K562 (cell line): ENCODE measurements around the gene U2AF1L4. TPM values are rescaled to one million over a fixed set of nuclear protein-coding genes. Genes with fewer than 3 reads are reported as not detected.
A peak's percentile ranks its signal among the peaks of the same experiment; 100 is the strongest.

Source experiments
- ATAC-seq: fragments of 200-7000 bp; cut with Tn5 transposase; 3 replicates; pipeline ENCODE4 v1.9.1; 2020; ENCODE audit warnings: moderate library complexity
- BruUV-seq: library from RNA; stranded (reverse); fragments of 400-500 nt; replicated peaks from 2 replicates; lab custom pipeline; 2021; lab: Mats Ljungman, UMichigan
- CTCF ChIA-PET: fragments of 300-600 bp; formaldehyde crosslinking; extraction: SDS; loops from one replicate; lab custom pipeline; 2021; ENCODE audit warnings: low intra/inter-chr PET ratio; lab: Yijun Ruan, JAX
- POLR2A ChIA-PET: fragments of 300-600, 350-650 bp; sonication (Branson Sonifier 250); formaldehyde crosslinking; extraction: SDS; loops from one replicate; lab custom pipeline; 2021; ENCODE audit warnings: antibody characterized with exemption, inconsistent platforms; lab: Yijun Ruan, JAX
- DNase-seq, 4 experiments: peaks; one replicate each; pipeline versions ENCODE4 v3.0.0 to v3.0.0-alpha.2; 2011 to 2018; ENCODE audit warnings: low spot score in 3 of 4, mixed read lengths in 3 of 4; ENCODE audit errors: extremely low read depth in 1 of 4
- FAIRE-seq: peaks from 2 replicates; lab custom pipeline; 2011; peaks lifted over from hg19 to GRCh38; lab: Jason Lieb, UNC
- H2AFZ ChIP-seq: 2 replicates; pipeline ENCODE4 v1.6.0; 2011; ENCODE audit warnings: low read depth, low read length, control low read depth, inconsistent platforms
- H3K27ac ChIP-seq: fragments of 200-600 bp; 3 replicates; pipeline ENCODE4 v1.8.0; 2011; ENCODE audit warnings: low read depth, mild to moderate bottlenecking, control low read depth, inconsistent platforms, low read length, moderate library complexity, mixed read lengths; ENCODE audit errors: extremely low read depth
- H3K27me3 ChIP-seq, 2 experiments: fragments of 300-600 bp in 1 of 2; 2 replicates in 1 of 2; 3 replicates in 1 of 2; pipeline versions ENCODE4 v1.6.0 to v1.8.0; 2011; ENCODE audit warnings: inconsistent platforms in 2 of 2, low read length in 2 of 2, mild to moderate bottlenecking in 1 of 2, mixed read lengths in 1 of 2, moderate library complexity in 1 of 2; ENCODE audit not compliant: control insufficient read depth in 2 of 2, insufficient read depth in 2 of 2
- H3K36me3 ChIP-seq: fragments of 300-600 bp; 3 replicates; pipeline ENCODE4 v1.8.0; 2011; ENCODE audit warnings: mild to moderate bottlenecking, low read length, inconsistent platforms; ENCODE audit not compliant: control insufficient read depth, insufficient read depth
- H3K4me1 ChIP-seq, 2 experiments: fragments of 200-600 bp in 1 of 2; replicated peaks in 1 of 2; 2 replicates in 1 of 2; 3 replicates in 1 of 2; pipeline versions ENCODE4 v1.5.1 to v1.8.0; 2011; ENCODE audit warnings: inconsistent platforms in 2 of 2, low read length in 2 of 2, mild to moderate bottlenecking in 1 of 2, mixed read lengths in 1 of 2, moderate library complexity in 1 of 2; ENCODE audit not compliant: control insufficient read depth in 2 of 2, insufficient read depth in 2 of 2
- H3K4me2 ChIP-seq: 2 replicates; pipeline ENCODE4 v1.6.1; 2011; ENCODE audit warnings: low read length, control low read depth, inconsistent platforms, mixed read lengths; ENCODE audit not compliant: insufficient read depth
- H3K4me3 ChIP-seq: fragments of 200-600 bp; sonication (generic), shearing (Covaris generic); 2 replicates; pipeline ENCODE4 v1.5.1; 2016; ENCODE audit warnings: control low read depth, inconsistent platforms
- H3K79me2 ChIP-seq: fragments of 200-600 bp; 3 replicates; pipeline ENCODE4 v1.8.0; 2011; ENCODE audit warnings: low read length, inconsistent platforms; ENCODE audit not compliant: control insufficient read depth, insufficient read depth
- H3K9ac ChIP-seq, 2 experiments: 2 replicates each; pipeline versions ENCODE4 v1.6.0 to v1.6.1; 2011; ENCODE audit warnings: low read depth in 2 of 2, low read length in 2 of 2, control low read depth in 1 of 2, inconsistent platforms in 1 of 2, mild to moderate bottlenecking in 1 of 2, mixed read lengths in 1 of 2; ENCODE audit not compliant: insufficient read depth in 1 of 2
- H3K9me1 ChIP-seq: one replicate; pipeline ENCODE4 v1.6.0; 2011; ENCODE audit warnings: inconsistent platforms, mild to moderate bottlenecking, low read length, moderate library complexity; ENCODE audit not compliant: control insufficient read depth, insufficient read depth
- H3K9me3 ChIP-seq: replicated peaks from 2 replicates; pipeline ENCODE4 v1.5.1; 2011; ENCODE audit warnings: low read depth, low read length, inconsistent platforms; ENCODE audit not compliant: control insufficient read depth, insufficient read depth
- H4K20me1 ChIP-seq: replicated peaks from 2 replicates; pipeline ENCODE4 v1.6.1; 2011; ENCODE audit warnings: low read length, inconsistent platforms, mixed read lengths; ENCODE audit not compliant: control insufficient read depth, insufficient read depth
- FOS ChIP-seq: IDR thresholded peaks from 3 replicates; pipeline ENCODE4 v1.6.1; 2011; ENCODE audit not compliant: insufficient read length; ENCODE audit errors: extremely low read depth
- IRF2 ChIP-seq: sonication (generic); formaldehyde crosslinking; IDR thresholded peaks from 2 replicates; pipeline ENCODE4 v1.8.1; 2022; ENCODE audit warnings: mild to moderate bottlenecking, missing genetic modification reagents
- KAT8 ChIP-seq: fragments of 450-650 bp; IDR thresholded peaks from 2 replicates; pipeline ENCODE4 v1.6.1; 2016; ENCODE audit warnings: low read depth, mild to moderate bottlenecking
- MAX ChIP-seq: sonication (generic); formaldehyde crosslinking; IDR thresholded peaks from 2 replicates; pipeline ENCODE4 v1.9.0; 2022; ENCODE audit warnings: mild to moderate bottlenecking, missing genetic modification reagents
- RAD21 ChIP-seq, 2 experiments: fragments of 250-450 bp in 1 of 2; fragments of 450-650 bp in 1 of 2; sonication (Bioruptor Pico) in 1 of 2; formaldehyde crosslinking in 1 of 2; IDR thresholded peaks in 1 of 2; conservative IDR thresholded peaks in 1 of 2; 2 replicates each; pipeline versions ENCODE4 v1.4.0 to v1.8.0; 2020 to 2022; ENCODE audit warnings: mild to moderate bottlenecking in 2 of 2, moderate library complexity in 1 of 2
- RAD51 ChIP-seq: fragments of 450-650 bp; IDR thresholded peaks from 2 replicates; pipeline ENCODE4 v1.7.1; 2016; ENCODE audit warnings: low read depth, mild to moderate bottlenecking, borderline replicate concordance
- SRF ChIP-seq, 2 experiments: fragments of 250-450, 450-650 bp in 1 of 2; sonication (Bioruptor Pico) in 1 of 2; sonication (generic) in 1 of 2; formaldehyde crosslinking; IDR thresholded peaks; 2 replicates each; pipeline versions ENCODE4 v1.5.0 to v1.5.1; 2020 to 2022; ENCODE audit warnings: mild to moderate bottlenecking in 1 of 2, missing genetic modification reagents in 1 of 2
- TEAD1 ChIP-seq, 2 experiments: fragments of 450-650 bp in 1 of 2; sonication (generic) in 1 of 2; formaldehyde crosslinking; IDR thresholded peaks; 2 replicates each; pipeline versions ENCODE4 v1.4.0 to v1.8.0; 2020 to 2022; ENCODE audit warnings: mild to moderate bottlenecking in 2 of 2, missing genetic modification reagents in 1 of 2
- TEAD4 ChIP-seq, 2 experiments: sonication (generic) in 1 of 2; formaldehyde crosslinking in 1 of 2; IDR thresholded peaks; 2 replicates each; pipeline versions ENCODE4 v1.6.1 to v1.8.0; 2012 to 2022; ENCODE audit warnings: borderline replicate concordance in 1 of 2, inconsistent platforms in 1 of 2, low read length in 1 of 2, mild to moderate bottlenecking in 1 of 2, missing genetic modification reagents in 1 of 2
- THRA ChIP-seq: fragments of 450-650 bp; IDR thresholded peaks from 2 replicates; pipeline ENCODE4 v1.6.1; 2017; ENCODE audit warnings: mild to moderate bottlenecking, moderate library complexity
- ZNF354B ChIP-seq: fragments of 250-450 bp; sonication (Bioruptor Pico); IDR thresholded peaks from 2 replicates; pipeline ENCODE4 v1.4.0; 2020
- ZZZ3 ChIP-seq: fragments of 450-650 bp; IDR thresholded peaks from 2 replicates; pipeline ENCODE4 v1.6.1; 2016; ENCODE audit warnings: antibody characterized with exemption, mild to moderate bottlenecking, moderate library complexity
- WGBS: fragments of 100-300 bp; shearing (Covaris generic); methylation state at CpG from one replicate; pipeline ENCODE4 v1.1.6; 2016; ENCODE audit warnings: low coverage, mixed read lengths; ENCODE audit not compliant: insufficient coverage; ENCODE audit errors: missing lambda C conversion rate; 5-methylcytosine and 5-hydroxymethylcytosine counted together
- in situ Hi-C: fragments of 300-500 bp; cut with MboI; formaldehyde crosslinking; loops from 4 replicates; pipeline ENCODE4 v1.15.0; 2018; ENCODE audit warnings: inconsistent platforms, mixed read lengths
- intact Hi-C: fragments of 100-400 bp; cut with micrococcal nuclease; formaldehyde crosslinking; loops from 2 replicates; pipeline ENCODE4 v1.14.2; 2022
- polyA plus RNA-seq, 8 experiments: library from polyadenylated mRNA; depleted of rRNA in 4 of 8; stranded (reverse) in 5 of 8; unstranded in 3 of 8; fragments of >200 nt; fragmentation: Nextera tagmentation in 2 of 8; fragmentation: Illumina TruSeq in 1 of 8; extraction: Ambion mirVana in 2 of 8; extraction: Trizol in 1 of 8; gene quantifications; 2 replicates each; pipeline versions ENCODE4 v1.2.1 to v1.2.3, GENCODE V29; 2011 to 2014; ENCODE audit warnings: inconsistent platforms in 1 of 8, missing spikeins in 1 of 8
- total RNA-seq, 7 experiments: library from RNA; depleted of rRNA in 6 of 7; stranded (reverse); fragments of >200 nt in 6 of 7; fragmentation: Illumina TruSeq in 2 of 7; extraction: Trizol in 2 of 7; gene quantifications; 2 replicates each; pipeline versions ENCODE4 v1.2.1 to v1.2.3, GENCODE V29; 2011 to 2021; ENCODE audit warnings: low replicate concordance in 1 of 7
- TF ChIP-seq, protein P1 (sequence below): fragments of 250-450 bp; sonication (Bioruptor Pico); IDR thresholded peaks from 2 replicates; pipeline ENCODE4 v1.4.0; 2020; ENCODE audit warnings: mild to moderate bottlenecking, moderate library complexity, borderline replicate concordance
- TF ChIP-seq, protein P2 (sequence below): fragments of 250-450 bp; sonication (Bioruptor Pico); IDR thresholded peaks from 2 replicates; pipeline ENCODE4 v1.9.0; 2021; ENCODE audit warnings: mild to moderate bottlenecking
- TF ChIP-seq, protein P3 (sequence below), 2 experiments: fragments of 250-450 bp in 1 of 2; fragments of 450-650 bp in 1 of 2; sonication (Bioruptor Pico) in 1 of 2; IDR thresholded peaks; 2 replicates each; pipeline versions ENCODE4 v1.6.1 to v1.8.0; 2016 to 2021; ENCODE audit warnings: mild to moderate bottlenecking in 2 of 2, moderate library complexity in 2 of 2, missing compliant biosample characterization in 1 of 2, missing genetic modification characterization in 1 of 2

The U2AF1L4 gene
- total and polyA plus RNA-seq, 9 of the 15 experiments (the other 6 are each of a cell fraction or from before 2014, with no cell fraction given): 8.4 to 19.5 (median 12.6) TPM

- BruUV-seq: no TSS peak
- no peaks in the 10 kb centered on the region for H4K20me1 ChIP-seq
- no peak overlapping the region for H3K4me3 ChIP-seq
- no peak overlapping the region for H3K27ac ChIP-seq
- WGBS: 10% methylated on average over 6 of the region's 8 CpGs
- H3K4me2 ChIP-seq: no peak overlapping the region
- no peaks in the 10 kb centered on the region for H3K79me2 ChIP-seq
- POLR2A ChIA-PET: interaction anchor here (0.6 kb wide), 1 partner anchor 82 kb away, joined by 4 read pairs; no protein-coding TSS in a partner anchor
- no peak overlapping the region for H2AFZ ChIP-seq
- H3K9ac ChIP-seq: peak overlapping the region in 1 of 2 experiments; percentile 48; a peak in 1 of 4 replicates
- CTCF ChIA-PET: no interaction called here
- ATAC-seq (no peak), DNase-seq (no peak), FAIRE-seq (no peak)
- no peaks in the 10 kb centered on the region; a peak in 1 of 5 replicates for H3K27me3 ChIP-seq
- in situ Hi-C loops: no loop called here
- H3K9me1 ChIP-seq: no peaks in the 10 kb centered on the region
- H3K4me1 ChIP-seq: peaks cover 0 to 54% of the 10 kb centered on the region in 2 experiments; a peak in 3 of 5 replicates
- intact Hi-C loops: no loop called here
- H3K36me3 ChIP-seq: no peaks in the 10 kb centered on the region
- H3K9me3 ChIP-seq: no peaks in the 10 kb centered on the region
- TF ChIP-seq ZZZ3 (no peak), THRA (no peak), TEAD1 (CRISPR knock-in tag; IDR thresholded peaks at IDR 0.05) (no peak), KAT8 (no peak), RAD51 (no peak), MAX (no peak), IRF2 (CRISPR knock-in tag) (no peak), TEAD4 (IDR thresholded peaks at IDR 0.05; ENCODE audit: low read length) (no peak), TEAD4 (CRISPR knock-in tag; IDR thresholded peaks at IDR 0.05; ENCODE audit: borderline replicate concordance) (no peak), RAD21 (CRISPR knock-in tag; conservative IDR thresholded peaks at IDR 0.05 in 1 of 2, IDR thresholded peaks at IDR 0.05 in 1 of 2) (no peak), SRF (CRISPR knock-in tag; IDR thresholded peaks at IDR 0.05) (no peak), ZNF354B (CRISPR knock-in tag) (no peak), FOS (no peak)
- TF ChIP-seq, protein P1, sequence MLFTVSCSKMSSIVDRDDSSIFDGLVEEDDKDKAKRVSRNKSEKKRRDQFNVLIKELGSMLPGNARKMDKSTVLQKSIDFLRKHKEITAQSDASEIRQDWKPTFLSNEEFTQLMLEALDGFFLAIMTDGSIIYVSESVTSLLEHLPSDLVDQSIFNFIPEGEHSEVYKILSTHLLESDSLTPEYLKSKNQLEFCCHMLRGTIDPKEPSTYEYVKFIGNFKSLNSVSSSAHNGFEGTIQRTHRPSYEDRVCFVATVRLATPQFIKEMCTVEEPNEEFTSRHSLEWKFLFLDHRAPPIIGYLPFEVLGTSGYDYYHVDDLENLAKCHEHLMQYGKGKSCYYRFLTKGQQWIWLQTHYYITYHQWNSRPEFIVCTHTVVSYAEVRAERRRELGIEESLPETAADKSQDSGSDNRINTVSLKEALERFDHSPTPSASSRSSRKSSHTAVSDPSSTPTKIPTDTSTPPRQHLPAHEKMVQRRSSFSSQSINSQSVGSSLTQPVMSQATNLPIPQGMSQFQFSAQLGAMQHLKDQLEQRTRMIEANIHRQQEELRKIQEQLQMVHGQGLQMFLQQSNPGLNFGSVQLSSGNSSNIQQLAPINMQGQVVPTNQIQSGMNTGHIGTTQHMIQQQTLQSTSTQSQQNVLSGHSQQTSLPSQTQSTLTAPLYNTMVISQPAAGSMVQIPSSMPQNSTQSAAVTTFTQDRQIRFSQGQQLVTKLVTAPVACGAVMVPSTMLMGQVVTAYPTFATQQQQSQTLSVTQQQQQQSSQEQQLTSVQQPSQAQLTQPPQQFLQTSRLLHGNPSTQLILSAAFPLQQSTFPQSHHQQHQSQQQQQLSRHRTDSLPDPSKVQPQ (CRISPR knock-in tag): no peak
- TF ChIP-seq, protein P2, sequence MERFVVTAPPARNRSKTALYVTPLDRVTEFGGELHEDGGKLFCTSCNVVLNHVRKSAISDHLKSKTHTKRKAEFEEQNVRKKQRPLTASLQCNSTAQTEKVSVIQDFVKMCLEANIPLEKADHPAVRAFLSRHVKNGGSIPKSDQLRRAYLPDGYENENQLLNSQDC (CRISPR knock-in tag): no peak
- TF ChIP-seq, protein P3, sequence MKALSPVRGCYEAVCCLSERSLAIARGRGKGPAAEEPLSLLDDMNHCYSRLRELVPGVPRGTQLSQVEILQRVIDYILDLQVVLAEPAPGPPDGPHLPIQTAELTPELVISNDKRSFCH (CRISPR knock-in tag; IDR thresholded peaks at IDR 0.05): no peak
- TF ChIP-seq, protein P3 (tag; IDR thresholded peaks at IDR 0.05): no peak
Measured at GRCh38 chr19:35792888-35793287, 47.7 kb upstream of the U2AF1L4 start.
